GM21825 (cell line): ENCODE measurements around the gene SPPL2C.

Experiments used
- ATAC-seq: cut with Tn5 transposase; IDR thresholded peaks from one replicate; pipeline ENCODE4 v1.9.1; 2021; ENCODE audit warnings: mild to moderate bottlenecking, moderate library complexity; ENCODE audit not compliant: unreplicated experiment

Gene SPPL2C

DNA sequence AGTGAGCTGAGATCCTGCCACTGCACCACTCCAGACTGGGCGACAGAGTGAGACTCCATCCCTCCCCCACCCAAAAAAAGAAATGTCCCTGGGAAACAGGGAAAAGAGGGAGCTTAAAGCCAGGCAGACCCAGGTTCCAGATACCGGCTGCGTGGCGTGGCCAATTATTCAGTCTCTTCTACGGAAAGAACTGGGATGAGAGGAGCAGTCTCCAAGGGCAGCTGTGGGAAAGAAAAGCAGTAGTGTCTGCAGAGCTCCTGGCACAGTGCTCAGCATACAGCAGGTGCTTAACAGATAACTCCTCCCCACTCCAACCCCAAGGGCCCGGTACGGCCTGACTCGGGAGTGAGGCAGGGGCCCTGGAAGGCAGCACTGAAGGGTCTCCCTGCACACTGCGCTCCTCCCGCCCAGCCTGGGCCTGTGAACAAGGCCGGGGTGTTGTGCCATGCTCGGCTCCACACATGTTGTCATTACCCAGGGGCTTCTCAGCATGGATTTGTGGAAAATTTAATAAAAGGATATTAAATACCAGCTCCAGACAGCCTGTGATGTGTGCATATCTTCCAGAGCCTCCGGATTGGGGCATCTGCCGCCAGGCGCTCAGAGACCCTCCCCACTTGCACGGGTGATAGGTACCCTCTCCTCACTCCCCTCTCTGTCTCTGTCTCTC lies 17.6 kb upstream of the SPPL2C start:
- ATAC-seq = no peak

DNA sequence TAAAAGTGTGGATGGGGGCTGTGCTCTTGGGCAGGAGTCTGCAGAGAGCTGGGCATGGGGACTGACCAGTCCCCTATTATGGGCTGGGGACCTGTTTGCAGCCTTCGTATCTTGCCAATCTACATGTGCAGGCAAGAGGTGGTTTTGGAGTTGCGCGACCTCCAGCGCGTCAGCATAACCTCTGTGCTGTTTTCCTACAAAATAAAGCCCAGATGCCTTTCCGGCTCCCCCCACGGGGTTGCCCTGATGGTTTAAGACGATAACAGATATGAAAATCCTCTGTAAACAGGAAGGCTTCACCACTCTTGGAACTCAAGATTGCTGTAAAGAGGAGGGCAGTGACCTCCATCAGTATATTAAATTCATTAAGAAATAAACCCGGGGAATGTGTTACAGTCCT lies 16.5 kb upstream of the SPPL2C start:
- ATAC-seq = no peak

DNA sequence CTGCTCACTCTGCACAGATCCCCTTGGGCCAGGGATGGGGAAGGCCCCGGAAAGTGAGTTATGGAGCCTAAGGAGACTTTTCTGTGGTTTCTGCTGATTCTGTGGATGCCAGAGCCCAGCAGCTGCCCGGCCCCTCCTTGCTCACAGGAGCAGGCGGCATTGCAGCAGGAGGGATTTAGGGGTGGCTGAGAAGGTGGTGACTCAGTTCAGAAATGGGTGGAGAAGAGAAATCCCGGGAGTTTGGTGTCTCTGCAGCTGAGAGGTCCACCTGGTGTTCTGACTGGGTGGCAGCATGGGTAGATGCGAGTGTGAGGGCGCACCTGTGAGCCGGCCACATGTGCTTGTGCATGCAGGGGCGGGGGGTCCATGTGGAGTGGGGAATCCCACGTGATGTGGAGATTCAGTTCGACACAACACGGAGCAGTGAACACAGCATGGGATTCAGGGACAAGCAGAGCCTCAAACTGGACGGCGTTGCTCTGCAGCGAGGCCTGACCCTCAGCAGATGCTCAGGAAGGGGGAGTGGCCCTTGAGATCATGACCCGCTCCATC lies 16.0 kb upstream of the SPPL2C start:
- no peak for ATAC-seq

DNA sequence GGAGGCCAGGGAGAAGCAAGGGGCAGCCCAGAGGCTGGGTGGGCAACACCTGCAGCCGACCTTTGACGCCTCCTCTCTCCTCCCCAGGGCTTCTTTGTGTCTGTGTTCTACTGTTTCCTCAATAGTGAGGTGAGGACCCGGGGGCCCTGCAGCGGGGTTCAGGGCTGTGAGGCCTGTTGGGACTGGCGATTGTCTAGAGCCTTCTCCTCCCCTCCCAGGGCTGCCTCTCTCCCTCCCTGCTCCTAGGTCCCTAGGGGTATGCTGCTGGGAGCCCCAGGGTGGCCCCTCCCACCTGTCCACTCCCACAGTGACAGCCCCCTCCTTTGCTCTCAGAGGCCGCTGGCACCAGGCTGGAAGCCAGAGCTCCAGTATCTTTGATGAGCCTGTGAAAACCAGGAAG lies 10.8 kb upstream of the SPPL2C start:
- ATAC-seq = no peak

DNA sequence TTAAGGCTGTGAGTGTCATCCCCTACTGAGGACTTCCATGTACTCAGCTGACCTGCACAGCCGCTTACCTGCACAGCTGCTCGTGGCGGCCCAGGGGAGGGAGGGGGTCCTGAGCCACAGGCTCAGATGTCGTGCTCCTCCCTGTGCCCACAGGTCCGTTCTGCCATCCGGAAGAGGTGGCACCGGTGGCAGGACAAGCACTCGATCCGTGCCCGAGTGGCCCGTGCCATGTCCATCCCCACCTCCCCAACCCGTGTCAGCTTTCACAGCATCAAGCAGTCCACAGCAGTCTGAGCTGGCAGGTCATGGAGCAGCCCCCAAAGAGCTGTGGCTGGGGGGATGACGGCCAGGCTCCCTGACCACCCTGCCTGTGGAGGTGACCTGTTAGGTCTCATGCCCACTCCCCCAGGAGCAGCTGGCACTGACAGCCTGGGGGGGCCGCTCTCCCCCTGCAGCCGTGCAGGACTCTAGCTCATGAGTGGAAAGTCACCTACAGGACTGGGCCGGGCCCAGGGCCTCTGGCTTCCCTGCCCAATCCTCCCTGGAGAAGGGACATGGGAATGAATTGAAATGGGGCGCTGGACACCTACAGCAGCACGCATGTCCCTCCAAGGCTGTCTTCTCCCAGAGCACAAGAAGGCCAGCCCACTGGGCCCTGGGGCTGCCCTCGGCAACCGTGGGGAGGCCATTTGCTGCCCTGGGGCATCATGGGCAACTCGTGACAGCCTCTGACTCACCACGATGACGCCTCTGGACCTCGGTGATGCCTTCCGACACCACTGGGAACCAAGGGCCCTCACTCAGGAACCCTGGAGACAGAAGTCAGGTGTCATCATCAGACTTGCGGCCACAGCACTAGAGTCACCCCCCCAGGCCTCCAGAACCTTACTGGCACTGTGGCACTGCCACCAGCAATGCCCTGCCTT lies 9.9 kb upstream of the SPPL2C start:
- no peak for ATAC-seq

DNA sequence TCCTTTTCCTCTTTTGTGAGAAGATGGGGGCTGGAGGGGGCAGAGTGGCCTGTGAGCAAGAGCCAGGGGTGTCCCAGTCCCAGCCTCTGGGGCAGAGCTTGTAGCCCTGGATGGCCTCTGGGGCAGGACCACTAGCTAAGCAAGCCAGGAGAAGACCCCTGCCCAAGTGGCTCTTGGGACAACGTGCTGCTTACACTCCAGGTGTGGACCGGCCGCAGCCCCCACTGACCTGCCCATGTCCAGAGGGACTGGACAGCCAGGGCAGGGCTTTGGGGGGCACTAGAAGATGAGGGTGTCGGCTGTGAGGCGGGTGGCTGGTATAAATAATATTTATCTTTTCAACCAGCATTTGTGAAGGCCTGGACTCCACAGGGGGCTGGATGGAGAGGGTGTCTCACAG lies 9.2 kb upstream of the SPPL2C start:
- no peak for ATAC-seq

DNA sequence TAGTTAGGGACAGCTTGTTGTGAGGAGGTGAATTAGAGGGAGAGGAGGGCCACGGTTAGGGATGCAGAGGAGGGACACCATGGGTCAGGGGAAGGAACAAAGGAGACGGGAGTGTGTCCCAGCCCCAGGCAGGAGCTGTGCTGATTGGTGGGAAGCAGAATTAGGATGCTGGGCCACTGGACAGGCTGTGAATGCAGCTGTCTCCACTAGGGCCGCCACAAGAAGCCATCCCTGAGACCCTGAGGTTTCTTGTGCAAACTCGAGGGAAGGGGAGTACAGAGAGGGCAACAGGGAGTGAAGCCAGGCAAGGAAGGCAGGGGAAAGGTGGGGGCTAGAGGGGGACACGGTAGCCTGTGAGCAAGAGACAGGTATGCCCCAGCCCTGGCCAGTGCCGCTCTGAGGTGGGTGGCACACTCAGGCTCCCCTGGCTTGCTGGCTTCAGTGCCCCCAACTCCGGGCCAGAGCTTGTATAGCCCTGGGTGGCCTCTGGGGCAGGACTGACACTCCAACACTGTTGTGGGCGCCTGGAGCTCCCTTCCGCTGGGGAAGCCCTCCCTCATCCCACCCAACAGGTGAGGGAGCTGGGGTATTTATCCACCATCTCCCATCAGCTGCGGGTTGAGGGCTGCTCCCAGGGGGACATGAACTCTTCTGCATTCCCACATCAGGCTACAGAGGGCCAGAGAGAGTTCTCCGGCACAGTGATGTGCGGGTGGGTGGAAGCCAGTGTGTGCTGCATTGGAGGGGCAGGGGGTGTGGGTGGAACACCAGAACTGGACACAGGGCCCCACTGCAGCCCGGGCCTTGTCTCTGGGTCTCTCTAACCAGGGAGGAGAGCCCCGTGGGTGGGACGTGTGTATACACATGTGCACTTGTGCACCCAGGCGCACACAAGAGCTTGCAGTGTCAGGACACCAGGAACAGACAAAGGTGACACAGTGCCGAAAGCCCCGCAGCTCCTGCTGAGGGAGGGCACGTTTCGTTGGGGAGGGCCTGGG lies 8.3 kb upstream of the SPPL2C start:
- no peak for ATAC-seq

DNA sequence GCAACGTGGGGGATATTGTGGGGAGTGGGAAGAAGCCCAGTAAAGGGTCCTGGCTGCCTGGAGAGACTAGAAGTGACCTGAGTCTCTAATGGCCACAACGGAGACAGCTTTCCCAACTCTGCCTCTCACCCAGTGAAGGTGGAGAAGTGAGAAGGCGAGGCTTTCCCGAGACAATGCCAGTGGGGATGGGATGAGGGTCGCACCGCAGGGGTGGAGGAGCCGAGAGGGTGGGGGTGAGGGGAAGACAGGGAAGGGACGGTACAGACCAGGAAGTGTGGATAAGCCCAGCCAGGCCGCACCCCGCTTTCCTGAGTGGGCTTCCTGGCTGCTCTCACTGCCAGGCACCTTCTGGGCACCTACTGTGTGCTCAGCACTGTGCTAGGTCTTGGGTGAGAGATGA lies 7.5 kb upstream of the SPPL2C start:
- no peak for ATAC-seq

DNA sequence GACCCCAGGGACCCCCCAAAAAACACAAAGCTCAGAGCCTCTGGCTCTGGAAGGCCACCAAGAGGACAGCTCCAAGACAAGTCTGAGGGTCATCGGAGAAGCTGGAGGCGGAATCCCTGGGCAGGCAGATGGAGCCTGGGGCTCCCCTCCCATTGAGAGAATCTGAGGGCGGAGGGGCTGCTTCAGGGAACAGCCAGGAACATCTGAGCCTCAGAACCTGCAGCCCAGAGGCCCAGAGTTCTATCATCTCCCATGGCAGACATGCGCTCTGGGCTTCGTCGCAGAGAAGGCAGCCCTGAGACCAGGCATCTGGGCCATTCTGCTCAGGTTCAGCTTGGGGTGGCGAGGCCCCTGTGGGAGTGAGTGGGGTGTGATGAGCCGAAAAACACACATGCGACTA lies 7.1 kb upstream of the SPPL2C start:
- ATAC-seq = no peak

DNA sequence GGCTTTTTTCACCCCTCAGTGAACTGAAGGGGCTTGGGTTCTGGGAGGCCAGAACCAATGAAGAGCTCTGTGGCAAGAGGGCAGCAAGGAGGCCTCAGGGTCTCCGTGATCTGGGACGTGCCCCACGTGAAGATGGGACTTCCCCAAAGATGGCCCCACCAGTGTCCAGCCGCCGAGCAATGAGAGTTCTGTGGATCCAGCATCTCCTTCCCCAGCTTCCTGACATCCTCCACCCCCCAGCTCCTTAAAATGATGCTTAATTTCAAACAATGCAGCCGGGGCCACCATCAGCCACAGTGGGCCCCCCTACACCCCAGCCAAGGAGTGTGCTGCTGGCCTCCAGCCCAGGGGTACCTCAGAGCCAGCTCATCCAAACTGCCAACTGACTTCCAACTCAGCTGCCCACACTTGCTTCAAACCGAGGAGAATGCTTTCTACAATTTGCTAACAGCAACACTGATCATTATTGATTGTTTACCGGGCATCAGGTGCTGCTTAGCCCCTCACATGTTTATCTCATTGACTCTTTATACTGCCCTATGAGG lies 5.9 kb upstream of the SPPL2C start:
- ATAC-seq = no peak

DNA sequence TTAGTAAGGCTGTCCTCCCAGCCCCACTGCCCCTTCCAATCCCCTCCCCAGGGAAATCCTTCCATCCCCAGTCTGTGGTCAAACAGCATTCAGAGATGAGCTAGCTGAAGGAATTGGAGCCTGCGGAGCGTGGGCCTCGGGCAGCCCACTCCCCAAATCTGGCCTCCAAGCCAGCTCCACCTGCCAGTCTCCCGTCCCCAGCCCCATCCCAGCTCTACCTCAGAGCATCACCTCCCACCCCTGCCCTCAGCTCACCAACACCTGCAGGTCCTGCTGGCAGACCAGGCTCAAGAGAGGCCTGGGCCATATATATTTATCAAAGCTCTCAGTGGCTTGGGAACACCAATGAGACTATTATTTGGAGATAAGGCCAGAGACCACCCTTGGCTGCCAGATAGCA lies 5.2 kb upstream of the SPPL2C start:
- no peak for ATAC-seq

DNA sequence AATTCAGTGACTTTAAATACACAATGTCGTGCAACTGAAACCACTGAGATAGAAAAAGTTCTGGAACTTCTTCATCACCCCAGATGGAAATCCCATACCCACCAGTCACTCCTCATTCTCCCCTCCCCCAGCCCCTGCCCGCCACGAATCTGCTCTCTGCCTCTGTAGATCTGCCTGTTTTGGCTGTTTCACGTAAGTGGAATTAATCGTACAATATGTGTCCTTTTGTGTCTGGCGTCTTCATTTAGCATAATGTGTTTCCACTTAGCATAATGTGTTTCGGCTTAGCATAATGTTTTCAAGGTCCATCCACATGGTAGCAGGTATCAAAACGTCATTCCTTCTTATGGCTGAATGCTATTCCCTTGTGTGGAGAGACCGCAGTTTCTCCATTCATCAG lies 3.5 kb upstream of the SPPL2C start:
- no peak for ATAC-seq

DNA sequence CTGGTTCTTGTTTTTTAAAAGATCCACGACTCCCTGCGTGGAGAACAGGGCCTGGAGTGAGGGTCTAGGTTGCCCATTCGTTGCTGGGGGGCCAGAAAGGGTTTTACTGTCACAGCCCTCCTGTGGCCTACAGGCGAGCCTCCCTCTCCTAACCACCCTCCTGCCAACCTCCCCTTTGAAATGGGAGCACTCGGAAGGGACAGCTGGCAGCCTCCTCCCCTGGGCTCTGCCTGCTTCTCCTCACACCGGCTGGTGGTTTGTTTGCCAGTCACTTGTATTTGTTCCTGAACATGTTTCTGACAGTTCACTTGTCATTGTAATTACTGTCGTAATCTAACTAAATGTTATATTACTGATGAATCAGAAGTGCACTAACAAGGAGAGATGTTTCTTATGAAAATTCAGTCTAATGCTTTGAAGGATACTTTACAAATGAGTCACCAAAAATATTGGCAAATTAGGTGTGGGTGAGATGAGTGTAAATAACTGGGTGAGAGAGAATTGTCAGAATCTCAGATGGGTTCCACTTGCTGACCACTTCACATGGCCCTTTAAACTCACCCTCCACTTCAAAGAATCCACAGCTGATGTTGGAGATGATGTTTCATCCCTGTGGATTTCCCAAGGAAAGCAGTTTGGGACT lies 2.7 kb upstream of the SPPL2C start:
- no peak for ATAC-seq

DNA sequence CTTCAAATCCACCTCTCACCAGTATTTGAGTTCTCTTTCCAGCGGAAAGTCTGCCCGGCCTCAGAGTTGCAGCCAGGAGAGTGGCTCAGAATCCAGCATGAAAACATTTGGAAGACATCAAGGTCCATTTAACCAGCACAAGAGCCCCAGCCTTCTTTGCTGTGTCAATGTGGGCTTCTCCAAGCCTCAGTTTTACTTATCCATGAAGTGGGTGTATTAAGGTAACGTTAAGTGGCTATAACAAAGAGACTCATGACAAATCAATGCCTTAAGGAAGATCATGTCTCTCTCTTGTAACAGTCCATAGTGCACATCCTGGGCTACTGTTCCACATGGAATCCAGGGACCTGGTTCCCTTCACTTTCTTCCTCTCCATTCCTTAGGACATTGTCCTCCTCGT lies 959 bp upstream of the SPPL2C start:
- ATAC-seq = no peak

DNA sequence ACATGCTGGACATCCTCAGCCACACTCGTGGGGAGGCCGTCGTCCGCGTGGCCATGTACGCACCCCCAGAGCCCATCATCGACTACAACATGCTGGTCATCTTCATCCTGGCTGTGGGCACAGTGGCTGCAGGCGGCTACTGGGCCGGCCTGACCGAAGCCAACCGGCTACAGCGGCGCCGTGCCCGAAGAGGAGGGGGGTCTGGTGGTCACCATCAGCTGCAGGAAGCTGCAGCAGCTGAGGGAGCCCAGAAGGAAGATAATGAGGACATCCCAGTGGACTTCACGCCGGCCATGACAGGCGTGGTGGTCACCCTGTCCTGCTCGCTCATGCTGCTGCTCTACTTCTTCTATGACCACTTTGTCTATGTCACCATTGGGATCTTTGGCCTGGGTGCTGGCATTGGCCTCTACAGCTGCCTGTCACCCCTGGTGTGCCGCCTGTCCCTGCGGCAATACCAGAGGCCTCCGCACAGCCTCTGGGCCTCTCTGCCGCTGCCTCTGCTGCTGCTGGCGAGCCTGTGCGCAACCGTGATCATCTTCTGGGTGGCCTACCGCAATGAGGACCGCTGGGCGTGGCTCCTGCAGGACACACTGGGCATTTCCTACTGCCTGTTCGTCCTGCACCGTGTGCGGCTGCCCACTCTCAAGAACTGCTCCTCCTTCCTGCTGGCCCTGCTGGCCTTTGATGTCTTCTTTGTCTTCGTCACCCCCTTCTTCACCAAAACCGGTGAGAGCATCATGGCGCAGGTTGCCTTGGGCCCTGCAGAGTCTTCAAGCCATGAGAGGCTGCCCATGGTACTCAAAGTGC lies 900 bp downstream of the SPPL2C start:
- no peak for ATAC-seq

DNA sequence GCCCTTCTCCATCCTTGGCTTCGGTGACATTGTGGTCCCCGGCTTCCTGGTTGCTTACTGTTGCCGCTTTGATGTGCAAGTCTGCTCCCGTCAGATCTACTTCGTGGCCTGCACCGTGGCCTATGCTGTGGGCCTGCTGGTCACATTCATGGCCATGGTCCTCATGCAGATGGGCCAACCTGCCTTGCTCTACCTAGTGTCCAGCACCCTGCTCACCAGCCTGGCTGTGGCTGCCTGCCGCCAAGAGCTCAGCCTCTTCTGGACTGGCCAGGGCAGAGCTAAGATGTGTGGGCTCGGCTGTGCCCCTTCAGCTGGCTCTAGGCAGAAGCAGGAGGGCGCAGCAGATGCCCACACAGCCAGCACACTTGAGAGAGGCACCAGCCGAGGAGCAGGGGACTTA lies 1.5 kb downstream of the SPPL2C start:
- no peak for ATAC-seq

DNA sequence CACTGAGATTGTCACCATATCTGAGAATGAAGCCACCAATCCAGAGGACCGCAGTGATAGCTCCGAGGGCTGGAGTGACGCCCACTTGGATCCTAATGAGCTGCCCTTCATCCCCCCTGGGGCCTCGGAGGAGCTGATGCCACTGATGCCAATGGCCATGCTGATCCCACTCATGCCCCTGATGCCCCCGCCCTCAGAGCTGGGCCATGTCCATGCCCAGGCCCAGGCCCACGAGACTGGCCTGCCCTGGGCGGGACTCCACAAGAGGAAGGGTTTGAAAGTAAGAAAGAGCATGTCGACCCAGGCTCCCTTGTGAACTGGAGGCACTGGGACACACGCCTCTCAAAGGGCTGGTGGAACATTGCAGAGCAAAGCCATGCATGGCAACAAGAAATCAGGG lies 2.0 kb downstream of the SPPL2C start:
- ATAC-seq = no peak

DNA sequence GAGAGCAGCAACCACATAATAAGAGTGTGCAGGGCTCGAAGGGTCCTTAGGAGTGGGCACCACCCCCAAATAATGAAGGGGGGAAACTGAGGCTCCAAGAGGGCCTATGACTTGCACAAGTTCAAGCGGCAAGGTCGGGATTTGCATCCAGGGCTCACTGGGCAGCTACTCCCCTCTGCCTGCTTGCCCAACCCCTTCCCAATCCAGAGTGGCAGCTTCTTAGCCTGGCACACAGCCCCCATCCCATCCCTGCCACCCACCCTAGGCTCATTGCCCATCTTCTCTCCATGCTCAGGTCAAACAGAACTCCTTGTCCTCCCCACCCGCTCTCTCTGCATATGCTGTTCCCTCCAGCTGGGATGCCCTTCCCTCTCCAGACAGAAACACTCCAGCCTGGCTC lies 2.4 kb downstream of the SPPL2C start:
- no peak for ATAC-seq

DNA sequence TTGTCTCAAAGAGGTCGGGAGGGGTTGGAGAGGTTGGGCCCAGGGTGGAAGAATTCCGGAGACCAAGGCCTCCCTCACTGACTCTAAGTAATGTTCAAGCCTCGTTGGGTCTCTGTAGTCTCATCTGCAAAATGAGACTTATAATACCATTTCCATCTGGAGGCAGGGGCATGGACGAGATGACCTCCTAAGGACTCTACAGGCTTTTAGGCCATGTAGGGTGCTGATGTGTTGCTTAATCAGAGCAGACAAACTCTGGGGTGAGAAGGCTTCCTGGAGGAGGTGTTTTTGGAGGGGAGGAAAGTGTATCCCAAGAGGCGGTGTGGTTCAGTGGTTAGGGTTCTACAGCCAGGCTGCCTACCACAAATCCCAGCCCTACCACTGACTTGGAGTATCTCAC lies 3.1 kb downstream of the SPPL2C start:
- no peak for ATAC-seq
